PFSK-1 (cell line): Measurements from ENCODE around the gene ADAMTS2.

Source experiments
- FOXP2 ChIP-seq: optimal IDR thresholded peaks from 2 replicates; pipeline ENCODE3; 2011; ENCODE audit warnings: borderline replicate concordance, control low read depth, inconsistent platforms; ENCODE audit not compliant: insufficient read depth; ENCODE audit errors: extremely low read length, extremely low read depth
- POLR2AphosphoS5 ChIP-seq: IDR thresholded peaks from 2 replicates; pipeline ENCODE4 v1.6.1; 2012; ENCODE audit warnings: low read depth, mild to moderate bottlenecking, control low read depth, low read length, moderate library complexity
- SIN3A ChIP-seq: IDR thresholded peaks from 2 replicates; pipeline ENCODE4 v1.6.1; 2012; ENCODE audit warnings: mild to moderate bottlenecking, low read length, moderate library complexity, borderline replicate concordance; ENCODE audit not compliant: insufficient read depth
- TAF1 ChIP-seq: IDR thresholded peaks from 2 replicates; pipeline ENCODE4 v1.6.1; 2012; ENCODE audit warnings: low read length, control low read depth, borderline replicate concordance; ENCODE audit not compliant: insufficient read depth
- TF ChIP-seq, protein P1 (sequence below), 2 experiments: IDR thresholded peaks; 2 replicates each; pipeline versions ENCODE4 v1.6.1 to v1.8.0; 2011 to 2012; ENCODE audit warnings: low read depth in 2 of 2, low read length in 2 of 2, control low read depth in 1 of 2, inconsistent platforms in 1 of 2, mild to moderate bottlenecking in 1 of 2, moderate library complexity in 1 of 2; ENCODE audit not compliant: insufficient read depth in 1 of 2

Gene ADAMTS2

GRCh38 chr5:179137643-179138567 lies 207.4 kb downstream of the ADAMTS2 start:
- TF ChIP-seq TAF1, result no peak
- no peak for TF ChIP-seq SIN3A
- TF ChIP-seq POLR2AphosphoS5, result no peak
- TF ChIP-seq FOXP2, result no peak
- TF ChIP-seq, protein P1, sequence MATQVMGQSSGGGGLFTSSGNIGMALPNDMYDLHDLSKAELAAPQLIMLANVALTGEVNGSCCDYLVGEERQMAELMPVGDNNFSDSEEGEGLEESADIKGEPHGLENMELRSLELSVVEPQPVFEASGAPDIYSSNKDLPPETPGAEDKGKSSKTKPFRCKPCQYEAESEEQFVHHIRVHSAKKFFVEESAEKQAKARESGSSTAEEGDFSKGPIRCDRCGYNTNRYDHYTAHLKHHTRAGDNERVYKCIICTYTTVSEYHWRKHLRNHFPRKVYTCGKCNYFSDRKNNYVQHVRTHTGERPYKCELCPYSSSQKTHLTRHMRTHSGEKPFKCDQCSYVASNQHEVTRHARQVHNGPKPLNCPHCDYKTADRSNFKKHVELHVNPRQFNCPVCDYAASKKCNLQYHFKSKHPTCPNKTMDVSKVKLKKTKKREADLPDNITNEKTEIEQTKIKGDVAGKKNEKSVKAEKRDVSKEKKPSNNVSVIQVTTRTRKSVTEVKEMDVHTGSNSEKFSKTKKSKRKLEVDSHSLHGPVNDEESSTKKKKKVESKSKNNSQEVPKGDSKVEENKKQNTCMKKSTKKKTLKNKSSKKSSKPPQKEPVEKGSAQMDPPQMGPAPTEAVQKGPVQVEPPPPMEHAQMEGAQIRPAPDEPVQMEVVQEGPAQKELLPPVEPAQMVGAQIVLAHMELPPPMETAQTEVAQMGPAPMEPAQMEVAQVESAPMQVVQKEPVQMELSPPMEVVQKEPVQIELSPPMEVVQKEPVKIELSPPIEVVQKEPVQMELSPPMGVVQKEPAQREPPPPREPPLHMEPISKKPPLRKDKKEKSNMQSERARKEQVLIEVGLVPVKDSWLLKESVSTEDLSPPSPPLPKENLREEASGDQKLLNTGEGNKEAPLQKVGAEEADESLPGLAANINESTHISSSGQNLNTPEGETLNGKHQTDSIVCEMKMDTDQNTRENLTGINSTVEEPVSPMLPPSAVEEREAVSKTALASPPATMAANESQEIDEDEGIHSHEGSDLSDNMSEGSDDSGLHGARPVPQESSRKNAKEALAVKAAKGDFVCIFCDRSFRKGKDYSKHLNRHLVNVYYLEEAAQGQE (IDR thresholded peaks at IDR 0.05; ENCODE audit: insufficient read depth in 1 of 2, low read depth in 2 of 2, low read length in 2 of 2), result no peak

- TF ChIP-seq, protein P1 (IDR thresholded peaks at IDR 0.05; ENCODE audit: insufficient read depth in 1 of 2, low read depth in 2 of 2, low read length in 2 of 2), result no peak
- TF ChIP-seq FOXP2 (no peak), POLR2AphosphoS5 (no peak), SIN3A (no peak)
Observed at GRCh38 chr5:179137016-179137642, 208.1 kb downstream of the ADAMTS2 start.

DNA sequence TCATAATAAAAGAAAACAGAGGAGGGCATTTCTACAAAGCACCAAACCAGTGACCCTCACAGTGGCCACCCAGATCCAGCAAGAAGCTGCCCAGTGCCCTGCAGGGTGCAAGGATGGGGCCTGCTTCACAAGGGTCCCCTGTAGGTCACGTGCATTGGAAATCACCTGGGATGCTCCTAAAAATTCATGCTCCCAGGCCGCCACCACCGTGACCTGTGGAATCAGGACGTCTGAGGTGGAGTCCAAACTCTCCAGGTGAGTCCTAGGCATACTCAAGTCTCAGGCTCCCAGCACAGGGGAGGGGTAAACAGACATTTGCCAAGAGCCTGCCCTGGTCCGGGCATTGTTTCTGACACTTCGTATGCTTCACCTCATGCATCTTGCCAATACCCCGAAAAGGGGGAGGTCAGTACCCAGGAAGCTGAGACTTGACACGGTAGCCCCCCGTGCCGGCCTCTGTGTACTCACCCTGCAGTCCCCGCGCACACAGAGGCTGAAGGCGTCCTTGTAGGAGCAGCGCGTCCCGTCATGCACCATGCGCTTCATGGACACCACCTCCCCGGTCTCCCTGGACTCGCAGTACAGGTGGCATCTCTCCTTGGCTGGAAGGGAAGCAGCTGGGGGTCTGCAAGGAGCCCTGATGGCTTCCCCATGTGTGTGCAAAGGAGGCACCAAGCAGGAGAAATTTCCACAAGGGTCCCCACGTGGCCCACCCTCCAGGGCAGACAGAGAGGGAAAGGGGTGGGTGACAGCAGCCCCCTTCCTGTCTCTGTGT lies 209.6 kb downstream of the ADAMTS2 start:
- TF ChIP-seq POLR2AphosphoS5 (no peak), FOXP2 (no peak), SIN3A (no peak), TAF1 (no peak)
- TF ChIP-seq, protein P1 (IDR thresholded peaks at IDR 0.05; ENCODE audit: insufficient read depth in 1 of 2, low read depth in 2 of 2, low read length in 2 of 2), result no peak

DNA sequence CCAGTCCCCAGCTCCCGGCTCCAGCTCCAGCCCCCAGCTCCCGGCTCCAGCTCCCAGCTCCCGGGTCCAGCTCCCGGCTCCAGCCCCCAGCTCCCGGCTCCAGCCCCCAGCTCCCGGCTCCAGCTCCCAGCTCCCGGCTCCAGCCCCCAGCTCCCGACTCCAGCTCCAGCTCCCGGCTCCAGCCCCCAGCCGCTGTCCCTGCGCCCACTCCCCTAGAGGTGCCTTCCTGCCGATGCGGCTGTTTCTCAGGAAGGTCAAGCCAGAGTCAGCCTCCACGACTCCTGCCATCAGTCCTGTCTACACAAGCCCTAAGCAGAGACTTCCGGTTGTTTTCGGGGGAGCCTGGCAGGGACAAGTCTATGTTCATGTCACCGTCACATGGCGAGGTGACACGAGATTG lies 210.3 kb downstream of the ADAMTS2 start:
- TF ChIP-seq SIN3A, result no peak

GRCh38 chr5:179134511-179134910 lies 210.8 kb downstream of the ADAMTS2 start:
- TF ChIP-seq, protein P1 (IDR thresholded peaks at IDR 0.05; ENCODE audit: insufficient read depth in 1 of 2, low read depth in 2 of 2, low read length in 2 of 2), result no peak
- TF ChIP-seq SIN3A, result no peak
- TF ChIP-seq POLR2AphosphoS5, result no peak
- TF ChIP-seq FOXP2, result no peak
- TF ChIP-seq TAF1, result no peak
